Measurements from ENCODE around the gene CERS6. TPM values are rescaled to one million over a fixed set of nuclear protein-coding genes. Genes with fewer than 3 reads are reported as not detected.
"Not testable (repeated sequence)": the region's sequence is repeated elsewhere in the genome, so short reads cannot be mapped to it uniquely, and the experiment has no call there.

Gene CERS6, protein sequence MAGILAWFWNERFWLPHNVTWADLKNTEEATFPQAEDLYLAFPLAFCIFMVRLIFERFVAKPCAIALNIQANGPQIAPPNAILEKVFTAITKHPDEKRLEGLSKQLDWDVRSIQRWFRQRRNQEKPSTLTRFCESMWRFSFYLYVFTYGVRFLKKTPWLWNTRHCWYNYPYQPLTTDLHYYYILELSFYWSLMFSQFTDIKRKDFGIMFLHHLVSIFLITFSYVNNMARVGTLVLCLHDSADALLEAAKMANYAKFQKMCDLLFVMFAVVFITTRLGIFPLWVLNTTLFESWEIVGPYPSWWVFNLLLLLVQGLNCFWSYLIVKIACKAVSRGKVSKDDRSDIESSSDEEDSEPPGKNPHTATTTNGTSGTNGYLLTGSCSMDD
- total RNA-seq = 10 to 100 TPM; 17.6 to 31.1 (median 24.1) TPM

DNA sequence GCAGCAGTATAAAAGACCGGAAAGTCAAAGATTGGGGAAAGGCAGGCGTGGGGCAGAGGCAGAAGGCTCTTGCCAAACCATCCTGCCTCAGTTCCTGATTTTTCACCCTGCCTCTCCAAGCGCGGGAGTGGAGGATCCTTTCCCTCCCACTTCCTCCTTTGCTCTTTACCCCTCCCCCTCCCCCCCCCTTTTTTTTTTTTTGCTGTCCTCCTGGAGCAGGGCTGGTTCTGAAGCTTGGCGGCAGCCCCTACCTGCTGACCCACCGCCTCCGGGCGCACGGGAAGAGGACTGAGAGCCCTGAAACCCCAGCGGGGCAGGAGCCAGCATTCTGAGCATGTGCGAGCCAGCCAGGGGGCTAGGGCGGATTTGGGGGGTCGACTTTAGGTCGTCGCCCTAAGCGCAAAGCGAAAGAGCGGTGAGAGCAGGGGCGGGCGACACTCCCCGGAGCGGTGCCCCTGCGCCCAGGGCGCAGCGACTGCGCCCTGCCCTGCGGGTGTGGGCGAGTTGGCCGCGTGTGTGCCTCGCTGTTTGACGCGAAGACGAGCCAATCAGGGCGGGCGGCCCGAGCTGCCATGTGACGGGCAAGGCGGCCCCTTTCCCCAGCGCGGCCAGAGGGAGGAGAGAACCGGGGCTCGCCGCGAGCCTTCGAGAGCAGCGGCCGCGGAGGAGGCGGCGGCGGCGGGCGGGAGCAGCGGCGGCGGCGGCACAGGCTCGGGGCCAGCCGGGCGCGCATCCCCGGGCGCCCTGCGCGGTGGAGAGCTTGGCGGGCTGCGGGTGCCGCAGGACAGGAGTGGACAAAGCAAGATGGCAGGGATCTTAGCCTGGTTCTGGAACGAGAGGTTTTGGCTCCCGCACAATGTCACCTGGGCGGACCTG lies at the start of gene CERS6:
Gene CERS6, plus strand, starts transcription at position 628 of the 876 bp plus-strand sequence. Its CDS starts 177 bp downstream, at position 805.
- WGBS, 2 donors = 4 to 24% methylated on average over 5 to 7 of the region's 72 CpGs
- peak; percentile 54 for DNase-seq
- Histone ChIP-seq H3K27me3 (no peaks in the 10 kb centered on the region), H3K36me3 (no peaks in the 10 kb centered on the region), H3K9me3 (peaks cover 0 to 5% (median 0%) of the 10 kb centered on the region in 3 donors), H3K4me1 (peaks cover 0 to 47% (median 9%) of the 10 kb centered on the region in 3 donors), H3K4me3 (peak within 1 kb of the TSS; percentile 90 to 99 (median 96)), H3K27ac (peak within 1 kb of the TSS; percentile 84 to 92 (median 89))
- intact Hi-C loops (cut with DNase I) = no loop called here
- peak in 3 of 4 donors; percentile 64 to 88 (median 85) for TF ChIP-seq POLR2A (IDR thresholded peaks at IDR 0.05)
- TF ChIP-seq, protein P1, sequence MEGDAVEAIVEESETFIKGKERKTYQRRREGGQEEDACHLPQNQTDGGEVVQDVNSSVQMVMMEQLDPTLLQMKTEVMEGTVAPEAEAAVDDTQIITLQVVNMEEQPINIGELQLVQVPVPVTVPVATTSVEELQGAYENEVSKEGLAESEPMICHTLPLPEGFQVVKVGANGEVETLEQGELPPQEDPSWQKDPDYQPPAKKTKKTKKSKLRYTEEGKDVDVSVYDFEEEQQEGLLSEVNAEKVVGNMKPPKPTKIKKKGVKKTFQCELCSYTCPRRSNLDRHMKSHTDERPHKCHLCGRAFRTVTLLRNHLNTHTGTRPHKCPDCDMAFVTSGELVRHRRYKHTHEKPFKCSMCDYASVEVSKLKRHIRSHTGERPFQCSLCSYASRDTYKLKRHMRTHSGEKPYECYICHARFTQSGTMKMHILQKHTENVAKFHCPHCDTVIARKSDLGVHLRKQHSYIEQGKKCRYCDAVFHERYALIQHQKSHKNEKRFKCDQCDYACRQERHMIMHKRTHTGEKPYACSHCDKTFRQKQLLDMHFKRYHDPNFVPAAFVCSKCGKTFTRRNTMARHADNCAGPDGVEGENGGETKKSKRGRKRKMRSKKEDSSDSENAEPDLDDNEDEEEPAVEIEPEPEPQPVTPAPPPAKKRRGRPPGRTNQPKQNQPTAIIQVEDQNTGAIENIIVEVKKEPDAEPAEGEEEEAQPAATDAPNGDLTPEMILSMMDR (IDR thresholded peaks at IDR 0.05) = peak in 3 of 6 experiments; percentile 9 to 15 (median 12)

DNA sequence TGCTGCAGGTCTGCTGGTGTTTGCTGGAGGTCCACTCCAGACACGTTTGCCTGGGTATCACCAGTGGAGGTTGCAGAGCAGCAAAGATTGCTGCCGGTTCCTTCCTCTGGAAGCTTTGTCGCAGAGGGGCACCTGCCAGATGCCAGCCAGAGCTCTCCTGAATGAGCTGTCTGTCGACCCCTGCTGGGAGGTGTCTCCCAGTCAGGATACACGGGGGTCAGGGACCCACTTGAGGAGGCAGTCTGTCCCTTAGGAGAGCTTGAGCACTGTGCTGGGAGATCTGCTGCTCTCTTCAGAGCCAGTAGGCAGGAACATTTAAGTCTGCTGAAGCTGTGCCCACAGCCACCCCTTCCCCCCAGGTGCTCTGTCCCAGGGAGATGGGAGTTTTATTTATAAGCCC lies 43.8 kb upstream of the CERS6 start:
- DNase-seq; H3K4me1 ChIP-seq; H3K36me3 ChIP-seq; intact Hi-C loops (cut with DNase I); H3K27ac ChIP-seq; H3K9me3 ChIP-seq; H3K27me3 ChIP-seq; H3K4me3 ChIP-seq: not testable (repeated sequence)
- WGBS, 2 donors = 50 to 70% methylated on average over 1 to 2 of the region's 5 CpGs

DNA sequence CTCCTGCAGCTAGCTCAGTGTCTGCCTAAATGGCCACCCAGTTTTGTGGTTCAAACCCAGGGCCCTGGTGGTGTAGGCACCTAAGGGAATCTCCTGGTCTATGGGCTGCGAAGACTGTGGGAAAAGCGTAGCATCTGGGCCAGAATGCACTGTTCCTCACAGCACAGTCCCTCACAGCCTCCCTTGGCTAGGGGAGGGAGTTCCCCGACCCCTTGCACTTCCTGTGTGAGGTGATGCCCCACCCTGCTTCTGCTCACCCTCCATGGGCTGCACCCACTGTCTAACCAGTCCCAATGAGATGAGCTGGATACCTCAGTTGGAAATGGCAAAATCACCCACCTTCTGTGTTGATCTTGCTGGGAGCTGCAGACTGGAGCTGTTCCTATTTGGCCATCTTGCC lies 43.0 kb upstream of the CERS6 start:
- H3K36me3 ChIP-seq; H3K9me3 ChIP-seq; DNase-seq; intact Hi-C loops (cut with DNase I); H3K4me3 ChIP-seq; H3K27me3 ChIP-seq; H3K4me1 ChIP-seq; H3K27ac ChIP-seq: not testable (repeated sequence)
- WGBS, 2 donors = 100% methylated on average over 2 of the region's 3 CpGs; no CpG with 5 or more reads in 1 of the 2 donors

DNA sequence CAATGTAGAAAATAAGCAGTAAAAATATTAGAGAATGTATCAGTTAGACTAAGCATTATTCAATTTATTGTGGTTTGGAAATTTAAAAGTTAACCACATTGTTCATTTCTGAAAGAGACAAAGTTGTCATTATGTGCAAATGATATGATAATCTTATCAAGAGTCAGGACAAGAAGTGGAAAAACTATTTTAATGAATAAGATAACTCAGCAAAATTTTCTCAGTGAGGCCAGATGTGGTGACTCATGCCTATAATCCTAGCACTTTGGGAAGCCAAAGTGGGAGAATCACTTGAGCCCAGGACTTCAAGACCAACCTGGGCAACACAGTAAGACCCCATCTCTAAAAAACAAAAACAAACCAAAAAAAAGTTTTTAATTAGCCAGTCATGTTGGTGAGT lies 39.5 kb upstream of the CERS6 start:
- Histone ChIP-seq H3K4me3 (no peak overlapping the region), H3K4me1 (no peaks in the 10 kb centered on the region), H3K27me3 (no peaks in the 10 kb centered on the region), H3K27ac (no peak overlapping the region), H3K9me3 (no peaks in the 10 kb centered on the region), H3K36me3 (no peaks in the 10 kb centered on the region)
- intact Hi-C loops (cut with DNase I) = no loop called here
- TF ChIP-seq POLR2A (IDR thresholded peaks at IDR 0.05) = no peak
- TF ChIP-seq, protein P1 (IDR thresholded peaks at IDR 0.05) = no peak
- no peak for DNase-seq

DNA sequence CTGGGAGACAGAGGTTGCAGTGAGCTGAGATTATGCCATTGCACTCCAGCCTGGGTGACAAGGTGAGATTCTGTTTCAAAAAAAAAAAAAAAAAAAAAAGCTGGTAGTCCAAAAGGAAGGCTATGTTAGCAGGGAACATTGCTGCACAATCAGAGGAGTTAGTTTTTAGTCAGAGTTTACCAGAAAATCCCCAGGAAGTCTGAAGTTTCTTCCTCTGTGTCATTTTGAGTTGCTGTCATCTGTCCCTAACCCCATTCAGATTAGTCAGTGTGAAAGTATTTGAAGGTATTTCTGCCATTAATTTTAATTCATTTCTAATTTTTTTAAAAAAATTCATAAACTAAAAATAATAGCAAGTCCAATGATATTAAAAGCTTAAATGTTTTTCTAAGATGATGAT lies 33.5 kb upstream of the CERS6 start:
- Histone ChIP-seq H3K27ac (no peak overlapping the region), H3K36me3 (no peaks in the 10 kb centered on the region), H3K27me3 (no peaks in the 10 kb centered on the region), H3K9me3 (no peaks in the 10 kb centered on the region), H3K4me1 (no peaks in the 10 kb centered on the region), H3K4me3 (no peak overlapping the region)
- intact Hi-C loops (cut with DNase I) = no loop called here
- DNase-seq = no peak
- no peak for TF ChIP-seq POLR2A (IDR thresholded peaks at IDR 0.05)
- TF ChIP-seq, protein P1 (IDR thresholded peaks at IDR 0.05) = no peak

Data from esophagus squamous epithelium (tissue), 5 donors.